K562 (cell line): ENCODE results near the gene VPS26A. TPM values are rescaled to one million over a fixed set of nuclear protein-coding genes. Genes with fewer than 3 reads are reported as not detected.

ENCODE experiments used
- CCNT2 ChIP-seq: IDR thresholded peaks from 2 replicates; pipeline ENCODE4 v1.6.1; 2011; ENCODE audit warnings: borderline replicate concordance, low read depth, mild to moderate bottlenecking, moderate library complexity, mixed read lengths, low read length; ENCODE audit not compliant: insufficient read length; ENCODE audit errors: extremely low read depth
- CHD2 ChIP-seq: IDR thresholded peaks from 2 replicates; pipeline ENCODE4 v1.6.1; 2011; ENCODE audit warnings: low read depth, low read length
- HDAC8 ChIP-seq: fragments of 450-650 bp; IDR thresholded peaks from 2 replicates; pipeline ENCODE4 v1.6.1; 2016; ENCODE audit warnings: mild to moderate bottlenecking, missing genetic modification characterization, moderate library complexity, missing compliant biosample characterization
- ILK ChIP-seq: fragments of 450-650 bp; IDR thresholded peaks from 2 replicates; pipeline ENCODE4 v1.6.1; 2016; ENCODE audit warnings: missing genetic modification characterization, low read depth, mild to moderate bottlenecking, missing compliant biosample characterization, moderate library complexity, borderline replicate concordance
- JUNB ChIP-seq: fragments of 450-650 bp; formaldehyde crosslinking; conservative IDR thresholded peaks from 2 replicates; pipeline ENCODE4 v1.4.0; 2020; ENCODE audit warnings: mild to moderate bottlenecking
- NEUROD1 ChIP-seq: fragments of 150-350 bp; IDR thresholded peaks from 2 replicates; pipeline ENCODE4 v1.6.1; 2014; ENCODE audit warnings: borderline replicate concordance, low read length, low read depth; ENCODE audit not compliant: partially characterized antibody
- NFIX ChIP-seq: fragments of 250-450 bp; sonication (Bioruptor Pico); IDR thresholded peaks from 2 replicates; pipeline ENCODE4 v1.4.0; 2020; ENCODE audit warnings: low read depth, mild to moderate bottlenecking, moderate library complexity
- ZC3H11A ChIP-seq: IDR thresholded peaks from 2 replicates; pipeline ENCODE4 v1.6.1; 2012; ENCODE audit warnings: low read depth, low read length, improper control_type of control experiment
- ZNF785 ChIP-seq: fragments of 250-450 bp; sonication (Bioruptor Pico); IDR thresholded peaks from 2 replicates; pipeline ENCODE4 v1.4.0; 2020; ENCODE audit warnings: mild to moderate bottlenecking
- polyA plus RNA-seq, 8 experiments: library from polyadenylated mRNA; depleted of rRNA in 4 of 8; stranded (reverse) in 5 of 8; unstranded in 3 of 8; fragments of >200 nt; fragmentation: Nextera tagmentation in 2 of 8; fragmentation: Illumina TruSeq in 1 of 8; extraction: Ambion mirVana in 2 of 8; extraction: Trizol in 1 of 8; gene quantifications; 2 replicates each; pipeline versions ENCODE4 v1.2.1 to v1.2.3, GENCODE V29; 2011 to 2014; ENCODE audit warnings: inconsistent platforms in 1 of 8, missing spikeins in 1 of 8
- total RNA-seq, 7 experiments: library from RNA; depleted of rRNA in 6 of 7; stranded (reverse); fragments of >200 nt in 6 of 7; fragmentation: Illumina TruSeq in 2 of 7; extraction: Trizol in 2 of 7; gene quantifications; 2 replicates each; pipeline versions ENCODE4 v1.2.1 to v1.2.3, GENCODE V29; 2011 to 2021; ENCODE audit warnings: low replicate concordance in 1 of 7
- TF ChIP-seq, protein P1 (sequence below): sonication (generic); formaldehyde crosslinking; IDR thresholded peaks from 2 replicates; pipeline ENCODE4 v1.8.0; 2022; ENCODE audit warnings: mild to moderate bottlenecking, missing genetic modification reagents
- TF ChIP-seq, protein P2 (sequence below): sonication (generic); formaldehyde crosslinking; IDR thresholded peaks from 2 replicates; pipeline ENCODE4 v1.8.0; 2022; ENCODE audit warnings: mild to moderate bottlenecking, missing genetic modification reagents
- TF ChIP-seq, protein P3 (sequence below): fragments of 450-650 bp; formaldehyde crosslinking; IDR thresholded peaks from 2 replicates; pipeline ENCODE4 v1.4.0; 2020; ENCODE audit warnings: mild to moderate bottlenecking, moderate library complexity
- TF ChIP-seq, protein P4 (sequence below): fragments of 250-450 bp; sonication (Bioruptor Pico); IDR thresholded peaks from 2 replicates; pipeline ENCODE4 v1.4.0; 2020; ENCODE audit warnings: borderline replicate concordance
- TF ChIP-seq, protein P5 (sequence below), 2 experiments: fragments of 450-650 bp; conservative IDR thresholded peaks; 2 replicates each; pipeline ENCODE4 v1.6.1; 2017; ENCODE audit warnings: mild to moderate bottlenecking in 2 of 2, moderate library complexity in 2 of 2
- TF ChIP-seq, protein P6 (sequence below), 2 experiments: fragments of 450-650 bp; IDR thresholded peaks; 2 replicates each; pipeline ENCODE4 v1.6.1; 2016

The VPS26A gene
- total and polyA plus RNA-seq, 9 of the 15 experiments (the other 6 are each of a cell fraction or from before 2014, with no cell fraction given), result 47.1 to 137 (median 69.3) TPM

DNA sequence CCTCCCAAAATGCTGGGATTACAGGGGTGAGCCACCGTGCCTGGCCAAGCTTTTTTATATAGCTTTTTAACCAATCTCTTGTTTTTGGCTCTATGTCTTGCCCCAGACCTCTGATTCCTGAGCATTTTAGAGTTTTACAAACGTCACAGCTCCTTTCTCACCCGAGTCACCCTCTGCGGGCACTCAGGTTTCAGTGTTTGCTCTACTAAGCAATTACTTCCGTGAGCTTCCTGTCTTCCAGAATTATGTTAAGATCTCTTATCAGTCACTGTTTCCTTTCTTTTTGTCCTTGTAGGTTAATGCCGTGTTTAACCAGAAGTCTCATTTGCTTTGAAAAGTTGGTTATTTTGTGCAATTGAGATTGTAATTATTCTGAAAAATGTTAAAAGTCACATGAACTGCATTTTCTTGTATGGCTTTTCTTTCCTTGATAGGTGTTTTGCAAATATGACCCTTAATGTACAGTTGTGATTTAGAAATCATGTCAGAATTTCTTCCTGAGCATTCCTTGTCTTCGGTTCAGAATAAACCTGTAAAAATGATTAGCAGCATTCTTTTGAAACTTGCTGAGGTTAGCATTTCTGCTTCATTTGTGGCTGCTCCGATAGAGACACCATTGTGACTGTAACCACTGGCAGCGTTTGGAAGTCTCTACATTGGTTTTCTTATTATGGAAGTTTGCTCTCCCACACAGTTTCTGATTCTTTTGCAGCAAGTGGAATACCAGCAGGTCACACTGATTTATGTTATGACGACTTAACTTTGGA is 91.6 kb downstream of the VPS26A start (continued):
- TF ChIP-seq, protein P1, sequence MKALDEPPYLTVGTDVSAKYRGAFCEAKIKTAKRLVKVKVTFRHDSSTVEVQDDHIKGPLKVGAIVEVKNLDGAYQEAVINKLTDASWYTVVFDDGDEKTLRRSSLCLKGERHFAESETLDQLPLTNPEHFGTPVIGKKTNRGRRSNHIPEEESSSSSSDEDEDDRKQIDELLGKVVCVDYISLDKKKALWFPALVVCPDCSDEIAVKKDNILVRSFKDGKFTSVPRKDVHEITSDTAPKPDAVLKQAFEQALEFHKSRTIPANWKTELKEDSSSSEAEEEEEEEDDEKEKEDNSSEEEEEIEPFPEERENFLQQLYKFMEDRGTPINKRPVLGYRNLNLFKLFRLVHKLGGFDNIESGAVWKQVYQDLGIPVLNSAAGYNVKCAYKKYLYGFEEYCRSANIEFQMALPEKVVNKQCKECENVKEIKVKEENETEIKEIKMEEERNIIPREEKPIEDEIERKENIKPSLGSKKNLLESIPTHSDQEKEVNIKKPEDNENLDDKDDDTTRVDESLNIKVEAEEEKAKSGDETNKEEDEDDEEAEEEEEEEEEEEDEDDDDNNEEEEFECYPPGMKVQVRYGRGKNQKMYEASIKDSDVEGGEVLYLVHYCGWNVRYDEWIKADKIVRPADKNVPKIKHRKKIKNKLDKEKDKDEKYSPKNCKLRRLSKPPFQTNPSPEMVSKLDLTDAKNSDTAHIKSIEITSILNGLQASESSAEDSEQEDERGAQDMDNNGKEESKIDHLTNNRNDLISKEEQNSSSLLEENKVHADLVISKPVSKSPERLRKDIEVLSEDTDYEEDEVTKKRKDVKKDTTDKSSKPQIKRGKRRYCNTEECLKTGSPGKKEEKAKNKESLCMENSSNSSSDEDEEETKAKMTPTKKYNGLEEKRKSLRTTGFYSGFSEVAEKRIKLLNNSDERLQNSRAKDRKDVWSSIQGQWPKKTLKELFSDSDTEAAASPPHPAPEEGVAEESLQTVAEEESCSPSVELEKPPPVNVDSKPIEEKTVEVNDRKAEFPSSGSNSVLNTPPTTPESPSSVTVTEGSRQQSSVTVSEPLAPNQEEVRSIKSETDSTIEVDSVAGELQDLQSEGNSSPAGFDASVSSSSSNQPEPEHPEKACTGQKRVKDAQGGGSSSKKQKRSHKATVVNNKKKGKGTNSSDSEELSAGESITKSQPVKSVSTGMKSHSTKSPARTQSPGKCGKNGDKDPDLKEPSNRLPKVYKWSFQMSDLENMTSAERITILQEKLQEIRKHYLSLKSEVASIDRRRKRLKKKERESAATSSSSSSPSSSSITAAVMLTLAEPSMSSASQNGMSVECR (CRISPR knock-in tag), result no peak
- TF ChIP-seq, protein P2, sequence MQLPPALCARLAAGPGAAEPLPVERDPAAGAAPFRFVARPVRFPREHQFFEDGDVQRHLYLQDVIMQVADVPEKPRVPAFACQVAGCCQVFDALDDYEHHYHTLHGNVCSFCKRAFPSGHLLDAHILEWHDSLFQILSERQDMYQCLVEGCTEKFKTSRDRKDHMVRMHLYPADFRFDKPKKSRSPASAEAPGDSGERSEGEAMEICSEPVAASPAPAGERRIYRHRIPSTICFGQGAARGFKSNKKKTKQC (CRISPR knock-in tag), result no peak
- no peak for TF ChIP-seq NEUROD1
- TF ChIP-seq ILK (tag), result no peak
- TF ChIP-seq CHD2, result no peak
- TF ChIP-seq, protein P3, sequence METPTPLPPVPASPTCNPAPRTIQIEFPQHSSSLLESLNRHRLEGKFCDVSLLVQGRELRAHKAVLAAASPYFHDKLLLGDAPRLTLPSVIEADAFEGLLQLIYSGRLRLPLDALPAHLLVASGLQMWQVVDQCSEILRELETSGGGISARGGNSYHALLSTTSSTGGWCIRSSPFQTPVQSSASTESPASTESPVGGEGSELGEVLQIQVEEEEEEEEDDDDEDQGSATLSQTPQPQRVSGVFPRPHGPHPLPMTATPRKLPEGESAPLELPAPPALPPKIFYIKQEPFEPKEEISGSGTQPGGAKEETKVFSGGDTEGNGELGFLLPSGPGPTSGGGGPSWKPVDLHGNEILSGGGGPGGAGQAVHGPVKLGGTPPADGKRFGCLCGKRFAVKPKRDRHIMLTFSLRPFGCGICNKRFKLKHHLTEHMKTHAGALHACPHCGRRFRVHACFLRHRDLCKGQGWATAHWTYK (CRISPR knock-in tag), result no peak
- no peak for TF ChIP-seq JUNB (CRISPR knock-in tag)
- TF ChIP-seq CCNT2, result no peak
- TF ChIP-seq, protein P4, sequence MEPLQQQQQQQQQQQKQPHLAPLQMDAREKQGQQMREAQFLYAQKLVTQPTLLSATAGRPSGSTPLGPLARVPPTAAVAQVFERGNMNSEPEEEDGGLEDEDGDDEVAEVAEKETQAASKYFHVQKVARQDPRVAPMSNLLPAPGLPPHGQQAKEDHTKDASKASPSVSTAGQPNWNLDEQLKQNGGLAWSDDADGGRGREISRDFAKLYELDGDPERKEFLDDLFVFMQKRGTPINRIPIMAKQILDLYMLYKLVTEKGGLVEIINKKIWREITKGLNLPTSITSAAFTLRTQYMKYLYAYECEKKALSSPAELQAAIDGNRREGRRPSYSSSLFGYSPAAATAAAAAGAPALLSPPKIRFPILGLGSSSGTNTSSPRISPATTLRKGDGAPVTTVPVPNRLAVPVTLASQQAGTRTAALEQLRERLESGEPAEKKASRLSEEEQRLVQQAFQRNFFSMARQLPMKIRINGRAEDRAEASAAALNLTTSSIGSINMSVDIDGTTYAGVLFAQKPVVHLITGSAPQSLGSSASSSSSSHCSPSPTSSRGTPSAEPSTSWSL, result no peak; the same call in 1 of the 2 replicates
- TF ChIP-seq, protein P5, sequence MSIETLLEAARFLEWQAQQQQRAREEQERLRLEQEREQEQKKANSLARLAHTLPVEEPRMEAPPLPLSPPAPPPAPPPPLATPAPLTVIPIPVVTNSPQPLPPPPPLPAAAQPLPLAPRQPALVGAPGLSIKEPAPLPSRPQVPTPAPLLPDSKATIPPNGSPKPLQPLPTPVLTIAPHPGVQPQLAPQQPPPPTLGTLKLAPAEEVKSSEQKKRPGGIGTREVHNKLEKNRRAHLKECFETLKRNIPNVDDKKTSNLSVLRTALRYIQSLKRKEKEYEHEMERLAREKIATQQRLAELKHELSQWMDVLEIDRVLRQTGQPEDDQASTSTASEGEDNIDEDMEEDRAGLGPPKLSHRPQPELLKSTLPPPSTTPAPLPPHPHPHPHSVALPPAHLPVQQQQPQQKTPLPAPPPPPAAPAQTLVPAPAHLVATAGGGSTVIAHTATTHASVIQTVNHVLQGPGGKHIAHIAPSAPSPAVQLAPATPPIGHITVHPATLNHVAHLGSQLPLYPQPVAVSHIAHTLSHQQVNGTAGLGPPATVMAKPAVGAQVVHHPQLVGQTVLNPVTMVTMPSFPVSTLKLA (conservative IDR thresholded peaks at IDR 0.05), result no peak
- no peak for TF ChIP-seq ZC3H11A
- no peak for TF ChIP-seq HDAC8 (tag)
- TF ChIP-seq, protein P6, sequence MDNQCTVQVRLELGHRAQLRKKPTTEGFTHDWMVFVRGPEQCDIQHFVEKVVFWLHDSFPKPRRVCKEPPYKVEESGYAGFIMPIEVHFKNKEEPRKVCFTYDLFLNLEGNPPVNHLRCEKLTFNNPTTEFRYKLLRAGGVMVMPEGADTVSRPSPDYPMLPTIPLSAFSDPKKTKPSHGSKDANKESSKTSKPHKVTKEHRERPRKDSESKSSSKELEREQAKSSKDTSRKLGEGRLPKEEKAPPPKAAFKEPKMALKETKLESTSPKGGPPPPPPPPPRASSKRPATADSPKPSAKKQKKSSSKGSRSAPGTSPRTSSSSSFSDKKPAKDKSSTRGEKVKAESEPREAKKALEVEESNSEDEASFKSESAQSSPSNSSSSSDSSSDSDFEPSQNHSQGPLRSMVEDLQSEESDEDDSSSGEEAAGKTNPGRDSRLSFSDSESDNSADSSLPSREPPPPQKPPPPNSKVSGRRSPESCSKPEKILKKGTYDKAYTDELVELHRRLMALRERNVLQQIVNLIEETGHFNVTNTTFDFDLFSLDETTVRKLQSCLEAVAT (IDR thresholded peaks at IDR 0.05), result no peak
- no peak for TF ChIP-seq NFIX (CRISPR knock-in tag)
- no peak for TF ChIP-seq ZNF785 (CRISPR knock-in tag)
